A549 (cell line): ENCODE measurements around the gene PLAC9.

Experiments used
- BHLHE40 ChIP-seq: IDR thresholded peaks from 2 replicates; pipeline ENCODE4 v1.6.1; 2012; ENCODE audit warnings: low read depth, low read length, inconsistent platforms
- KDM1A ChIP-seq: fragments of 200-600 bp; sonication (generic); IDR thresholded peaks from 2 replicates; pipeline ENCODE4 v1.6.1; 2016; ENCODE audit warnings: low read depth, mild to moderate bottlenecking
- POLR2A ChIP-seq: IDR thresholded peaks from 2 replicates; pipeline ENCODE4 v1.6.1; 2012; ENCODE audit warnings: mild to moderate bottlenecking, low read length
- RAD21 ChIP-seq, 2 experiments: fragments of >200 bp in 1 of 2; sonication (Bioruptor Twin) in 1 of 2; formaldehyde crosslinking in 1 of 2; IDR thresholded peaks in 1 of 2; conservative IDR thresholded peaks in 1 of 2; 2 replicates in 1 of 2; 3 replicates in 1 of 2; pipeline ENCODE4 v1.6.1; 2012 to 2018; ENCODE audit warnings: inconsistent platforms in 1 of 2
- TF ChIP-seq, protein P1 (sequence below): fragments of >200 bp; sonication (Bioruptor Twin); formaldehyde crosslinking; IDR thresholded peaks from 3 replicates; pipeline ENCODE4 v1.5.1; 2016

DNA sequence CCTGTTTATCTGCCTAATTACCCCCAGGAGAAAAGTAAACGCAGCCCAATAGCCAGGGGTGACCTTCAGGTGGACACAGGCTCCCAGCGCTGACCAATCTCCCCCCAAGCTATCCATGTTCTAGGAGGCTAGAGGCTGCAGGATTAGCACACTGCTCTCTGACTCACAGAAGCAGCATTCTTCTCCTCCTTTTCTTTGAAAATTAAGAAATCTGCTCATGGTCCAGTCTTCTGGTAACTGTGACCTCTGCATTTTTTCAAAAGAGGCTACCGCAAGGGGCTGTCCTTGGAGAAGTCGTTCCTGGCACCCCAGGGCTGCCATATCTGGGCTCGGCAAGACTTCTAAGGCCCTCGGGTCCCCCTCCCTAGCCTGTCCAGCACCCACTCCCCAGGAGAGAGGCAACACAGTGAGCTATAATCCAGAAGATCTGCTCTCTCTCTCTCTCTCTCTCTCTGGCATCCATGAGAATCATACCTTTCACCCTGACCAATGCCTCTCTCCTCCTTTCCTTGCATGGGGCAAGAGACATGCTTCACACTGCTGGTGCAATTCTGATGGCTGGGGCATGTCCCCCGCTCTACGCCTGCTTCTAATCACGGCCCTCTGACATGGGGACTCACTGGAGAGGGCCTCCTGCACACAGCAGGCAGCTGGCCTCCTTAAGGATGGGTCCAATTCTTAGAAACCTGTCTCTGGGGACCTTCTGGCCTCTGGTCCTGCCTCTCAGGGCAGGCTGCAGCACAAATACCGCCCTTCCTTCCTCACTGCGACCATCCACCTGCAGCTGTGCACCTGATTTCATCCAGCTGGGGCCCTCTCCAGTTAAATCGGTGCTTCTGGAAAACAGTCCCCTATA, 45.5 kb downstream of the PLAC9 start:
- no peak for TF ChIP-seq KDM1A
- TF ChIP-seq POLR2A = no peak
- no peak for TF ChIP-seq RAD21 (conservative IDR thresholded peaks at IDR 0.05 in 1 of 2, IDR thresholded peaks at IDR 0.05 in 1 of 2)
- TF ChIP-seq, protein P1, sequence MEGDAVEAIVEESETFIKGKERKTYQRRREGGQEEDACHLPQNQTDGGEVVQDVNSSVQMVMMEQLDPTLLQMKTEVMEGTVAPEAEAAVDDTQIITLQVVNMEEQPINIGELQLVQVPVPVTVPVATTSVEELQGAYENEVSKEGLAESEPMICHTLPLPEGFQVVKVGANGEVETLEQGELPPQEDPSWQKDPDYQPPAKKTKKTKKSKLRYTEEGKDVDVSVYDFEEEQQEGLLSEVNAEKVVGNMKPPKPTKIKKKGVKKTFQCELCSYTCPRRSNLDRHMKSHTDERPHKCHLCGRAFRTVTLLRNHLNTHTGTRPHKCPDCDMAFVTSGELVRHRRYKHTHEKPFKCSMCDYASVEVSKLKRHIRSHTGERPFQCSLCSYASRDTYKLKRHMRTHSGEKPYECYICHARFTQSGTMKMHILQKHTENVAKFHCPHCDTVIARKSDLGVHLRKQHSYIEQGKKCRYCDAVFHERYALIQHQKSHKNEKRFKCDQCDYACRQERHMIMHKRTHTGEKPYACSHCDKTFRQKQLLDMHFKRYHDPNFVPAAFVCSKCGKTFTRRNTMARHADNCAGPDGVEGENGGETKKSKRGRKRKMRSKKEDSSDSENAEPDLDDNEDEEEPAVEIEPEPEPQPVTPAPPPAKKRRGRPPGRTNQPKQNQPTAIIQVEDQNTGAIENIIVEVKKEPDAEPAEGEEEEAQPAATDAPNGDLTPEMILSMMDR = no peak
- TF ChIP-seq BHLHE40 = no peak
